GF-D8 (cell line): ENCODE measurements around the gene GPRIN3.
A peak's percentile ranks its signal among the peaks of the same experiment; 100 is the strongest.
"Not testable (repeated sequence)": the region's sequence is repeated elsewhere in the genome, so short reads cannot be mapped to it uniquely, and the experiment has no call there.

ENCODE experiments used
- DNase-seq: peaks from one replicate; lab custom pipeline; 2025; lab: John Stamatoyannopoulos, UW

Gene GPRIN3

GRCh38 chr4:89312066-89312465 lies 4.5 kb upstream of the GPRIN3 start:
- no peak for DNase-seq

- DNase-seq: no peak
These were observed 3.8 kb upstream of the GPRIN3 start for GRCh38 chr4:89311433-89311832.

GRCh38 chr4:89309154-89309553 lies 1.6 kb upstream of the GPRIN3 start:
- DNase-seq: not testable (repeated sequence)

- no peak for DNase-seq
These were observed 531 bp upstream of the GPRIN3 start for GRCh38 chr4:89308161-89308500.

- no peak for DNase-seq
These were observed 488 bp downstream of the GPRIN3 start for GRCh38 chr4:89307178-89307445.

- no peak for DNase-seq
These were observed 968 bp downstream of the GPRIN3 start for GRCh38 chr4:89306486-89307177.

GRCh38 chr4:89305712-89306437 lies 1.7 kb downstream of the GPRIN3 start:
- DNase-seq: no peak

- DNase-seq: no peak
These were observed 2.6 kb downstream of the GPRIN3 start for GRCh38 chr4:89305028-89305427.

GRCh38 chr4:89303814-89304388 lies 3.7 kb downstream of the GPRIN3 start:
- peak; percentile 8 for DNase-seq

- DNase-seq: no peak
These were observed 4.4 kb downstream of the GPRIN3 start for GRCh38 chr4:89303177-89303576.

- DNase-seq: no peak
These were observed 5.7 kb downstream of the GPRIN3 start for GRCh38 chr4:89301902-89302301.

GRCh38 chr4:89301003-89301402 lies 6.6 kb downstream of the GPRIN3 start:
- DNase-seq: no peak

- DNase-seq: no peak
These were observed 7.1 kb downstream of the GPRIN3 start for GRCh38 chr4:89300499-89300898.

- DNase-seq: no peak
These were observed 7.5 kb downstream of the GPRIN3 start for GRCh38 chr4:89300060-89300459.

GRCh38 chr4:89299153-89299791 lies 8.3 kb downstream of the GPRIN3 start:
- no peak for DNase-seq

GRCh38 chr4:89298788-89299152 lies 8.8 kb downstream of the GPRIN3 start:
- no peak for DNase-seq

- DNase-seq: no peak
These were observed 9.4 kb downstream of the GPRIN3 start for GRCh38 chr4:89298155-89298554.

- no peak for DNase-seq
These were observed 10.7 kb downstream of the GPRIN3 start for GRCh38 chr4:89296896-89297295.

GRCh38 chr4:89296399-89296798 lies 11.2 kb downstream of the GPRIN3 start:
- no peak for DNase-seq

GRCh38 chr4:89295415-89295927 lies 12.1 kb downstream of the GPRIN3 start:
- no peak for DNase-seq

GRCh38 chr4:89294573-89295269 lies 12.9 kb downstream of the GPRIN3 start:
- DNase-seq: no peak

GRCh38 chr4:89293299-89293698 lies 14.3 kb downstream of the GPRIN3 start:
- no peak for DNase-seq
